Nephron (organoid): ENCODE data around the gene MTMR8.

Experiments
- H3K27ac Mint-ChIP-seq, 3 experiments: 2 replicates each; pipeline ENCODE4 v1.8.0; 2020; ENCODE audit warnings: mixed read lengths in 3 of 3, mild to moderate bottlenecking in 2 of 3, moderate library complexity in 1 of 3
- H3K27me3 Mint-ChIP-seq: 2 replicates; pipeline ENCODE4 v1.8.0; 2021; ENCODE audit warnings: low read depth, mild to moderate bottlenecking, moderate library complexity, mixed read lengths
- H3K36me3 Mint-ChIP-seq: 2 replicates; pipeline ENCODE4 v1.8.0; 2020; ENCODE audit warnings: low read depth, mixed read lengths
- H3K4me1 Mint-ChIP-seq: 2 replicates; pipeline ENCODE4 v1.8.0; 2020; ENCODE audit warnings: mixed read lengths
- H3K4me3 Mint-ChIP-seq, 3 experiments: 2 replicates each; pipeline ENCODE4 v1.8.0; 2020; ENCODE audit warnings: mild to moderate bottlenecking in 3 of 3, mixed read lengths in 3 of 3, moderate library complexity in 2 of 3
- H3K9me3 Mint-ChIP-seq: 2 replicates; pipeline ENCODE4 v1.8.0; 2020; ENCODE audit warnings: mixed read lengths
- TF ChIP-seq, protein P1 (sequence below), 3 experiments: fragments of 200-600 bp; sonication (generic); IDR thresholded peaks; one replicate each; pipeline ENCODE4 v1.5.0; 2021; ENCODE audit warnings: antibody characterized with exemption in 3 of 3; ENCODE audit not compliant: unreplicated experiment in 3 of 3

Gene MTMR8

DNA sequence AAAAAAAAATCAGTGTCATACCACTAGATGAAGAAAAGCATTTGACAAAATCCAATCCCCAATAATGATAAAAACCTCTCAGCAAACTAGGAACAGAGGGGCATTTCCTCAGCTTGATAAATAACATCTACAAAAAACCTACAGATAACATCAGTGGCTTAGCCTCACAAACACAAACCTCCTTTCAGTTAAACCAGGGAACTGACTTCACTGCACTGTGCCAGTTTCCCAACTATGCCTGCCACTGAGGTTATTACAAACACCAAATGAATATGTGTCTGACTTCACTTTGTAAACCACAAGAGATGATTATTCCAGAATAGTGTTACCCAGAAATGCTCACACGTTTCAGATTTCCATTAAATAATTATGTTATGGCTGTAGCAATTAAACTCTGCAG, 15.3 kb downstream of the MTMR8 start:
- Mint-ChIP-seq H3K9me3 (peaks cover 47% of the 10 kb centered on the region), H3K4me3 (no peak overlapping the region), H3K27me3 (no peaks in the 10 kb centered on the region), H3K36me3 (peaks cover 18% of the 10 kb centered on the region), H3K4me1 (no peaks in the 10 kb centered on the region), H3K27ac (no peak overlapping the region)
- TF ChIP-seq, protein P1, sequence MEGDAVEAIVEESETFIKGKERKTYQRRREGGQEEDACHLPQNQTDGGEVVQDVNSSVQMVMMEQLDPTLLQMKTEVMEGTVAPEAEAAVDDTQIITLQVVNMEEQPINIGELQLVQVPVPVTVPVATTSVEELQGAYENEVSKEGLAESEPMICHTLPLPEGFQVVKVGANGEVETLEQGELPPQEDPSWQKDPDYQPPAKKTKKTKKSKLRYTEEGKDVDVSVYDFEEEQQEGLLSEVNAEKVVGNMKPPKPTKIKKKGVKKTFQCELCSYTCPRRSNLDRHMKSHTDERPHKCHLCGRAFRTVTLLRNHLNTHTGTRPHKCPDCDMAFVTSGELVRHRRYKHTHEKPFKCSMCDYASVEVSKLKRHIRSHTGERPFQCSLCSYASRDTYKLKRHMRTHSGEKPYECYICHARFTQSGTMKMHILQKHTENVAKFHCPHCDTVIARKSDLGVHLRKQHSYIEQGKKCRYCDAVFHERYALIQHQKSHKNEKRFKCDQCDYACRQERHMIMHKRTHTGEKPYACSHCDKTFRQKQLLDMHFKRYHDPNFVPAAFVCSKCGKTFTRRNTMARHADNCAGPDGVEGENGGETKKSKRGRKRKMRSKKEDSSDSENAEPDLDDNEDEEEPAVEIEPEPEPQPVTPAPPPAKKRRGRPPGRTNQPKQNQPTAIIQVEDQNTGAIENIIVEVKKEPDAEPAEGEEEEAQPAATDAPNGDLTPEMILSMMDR (IDR thresholded peaks at IDR 0.05; ENCODE audit: unreplicated experiment in 3 of 3) = no peak

DNA sequence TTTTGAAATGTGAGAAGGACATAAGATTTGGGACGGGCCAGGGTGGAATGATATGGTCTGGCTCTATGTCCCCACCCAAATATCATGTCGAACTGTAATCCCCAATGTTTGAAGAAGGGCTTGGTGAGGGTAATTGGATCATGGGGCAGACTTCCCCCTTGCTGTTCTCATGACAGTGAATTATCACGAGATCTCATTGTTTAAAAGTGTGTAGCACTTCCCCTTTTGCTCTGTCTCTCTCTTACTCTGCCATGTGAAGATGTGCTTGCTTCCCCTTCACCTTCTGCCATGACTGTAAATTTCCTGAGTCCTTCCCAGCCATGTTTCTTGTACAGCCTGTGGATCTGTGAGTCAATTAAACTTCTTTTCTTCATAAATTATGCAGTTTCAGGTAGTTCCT, 17.5 kb downstream of the MTMR8 start:
- Mint-ChIP-seq H3K4me1 (no peaks in the 10 kb centered on the region), H3K27ac (no peak overlapping the region), H3K4me3 (no peak overlapping the region), H3K27me3 (no peaks in the 10 kb centered on the region), H3K9me3 (peaks cover 34% of the 10 kb centered on the region), H3K36me3 (peaks cover 11% of the 10 kb centered on the region)
- TF ChIP-seq, protein P1 (IDR thresholded peaks at IDR 0.05; ENCODE audit: unreplicated experiment in 3 of 3) = no peak

DNA sequence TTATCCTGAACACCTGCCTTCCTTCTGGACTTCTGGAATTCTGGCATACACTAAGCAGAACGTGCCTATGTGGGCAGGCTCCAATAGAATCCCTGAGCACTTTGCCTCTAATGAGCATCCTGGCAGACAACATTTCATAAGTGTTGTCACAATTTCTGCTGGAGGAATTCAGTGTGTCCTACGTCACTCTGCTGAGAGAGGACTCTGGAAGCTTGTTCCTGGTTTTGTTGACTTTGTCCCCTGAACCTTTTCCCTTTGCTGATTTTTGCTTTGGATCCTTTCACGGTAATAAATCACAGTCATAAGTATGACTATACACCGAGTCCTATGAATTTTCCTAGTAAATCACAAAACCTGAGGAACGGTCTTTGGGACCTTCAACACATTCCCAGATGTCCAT, 43.2 kb downstream of the MTMR8 start:
- H3K36me3 Mint-ChIP-seq = no peaks in the 10 kb centered on the region
- no peaks in the 10 kb centered on the region for H3K4me1 Mint-ChIP-seq
- no peaks in the 10 kb centered on the region for H3K9me3 Mint-ChIP-seq
- TF ChIP-seq, protein P1 (IDR thresholded peaks at IDR 0.05; ENCODE audit: unreplicated experiment in 3 of 3) = no peak
- no peak overlapping the region for H3K27ac Mint-ChIP-seq
- no peaks in the 10 kb centered on the region for H3K27me3 Mint-ChIP-seq
- H3K4me3 Mint-ChIP-seq = no peak overlapping the region

DNA sequence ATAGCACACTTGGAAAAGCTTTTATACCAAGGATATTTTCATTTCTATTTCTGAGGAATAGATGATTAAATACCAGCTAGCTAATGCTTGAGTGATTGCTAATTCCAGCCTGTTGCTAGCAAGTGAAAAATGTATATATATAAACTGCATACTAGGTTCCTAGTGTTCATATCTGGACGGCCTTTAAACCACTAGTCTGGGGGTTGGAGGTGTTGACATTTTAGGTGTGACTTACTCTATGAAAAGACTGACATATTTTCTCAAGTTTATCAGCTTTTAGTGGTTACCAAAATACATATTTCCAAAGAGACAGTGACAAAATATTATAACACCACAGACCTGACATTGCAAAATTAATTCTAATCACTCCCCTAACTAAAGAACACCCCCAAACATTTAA, 44.7 kb downstream of the MTMR8 start:
- Mint-ChIP-seq H3K27ac (no peak overlapping the region), H3K27me3 (no peaks in the 10 kb centered on the region), H3K36me3 (no peaks in the 10 kb centered on the region), H3K4me1 (no peaks in the 10 kb centered on the region), H3K9me3 (no peaks in the 10 kb centered on the region), H3K4me3 (no peak overlapping the region)
- TF ChIP-seq, protein P1 (IDR thresholded peaks at IDR 0.05; ENCODE audit: unreplicated experiment in 3 of 3) = no peak

DNA sequence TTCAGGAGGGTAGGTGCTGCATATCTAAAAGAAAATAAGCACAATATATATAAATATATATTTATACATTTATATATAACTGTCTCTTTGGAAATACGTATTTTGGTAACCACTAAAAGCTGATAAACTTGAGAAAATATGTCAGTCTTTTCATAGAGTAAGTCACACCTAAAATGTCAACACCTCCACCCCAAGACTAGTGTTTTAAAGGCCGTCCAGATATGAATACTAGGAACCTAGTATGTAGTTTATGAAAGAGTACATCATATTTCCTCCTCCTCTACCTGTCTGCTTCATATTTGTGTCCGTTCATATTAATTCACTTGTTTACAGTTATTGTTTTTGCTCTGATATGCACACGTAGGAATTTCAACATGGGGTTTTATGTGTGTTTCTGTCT, 45.2 kb downstream of the MTMR8 start:
- H3K36me3 Mint-ChIP-seq = no peaks in the 10 kb centered on the region
- H3K27me3 Mint-ChIP-seq = no peaks in the 10 kb centered on the region
- H3K4me1 Mint-ChIP-seq = no peaks in the 10 kb centered on the region
- H3K4me3 Mint-ChIP-seq = no peak overlapping the region
- TF ChIP-seq, protein P1 (IDR thresholded peaks at IDR 0.05; ENCODE audit: unreplicated experiment in 3 of 3) = no peak
- no peaks in the 10 kb centered on the region for H3K9me3 Mint-ChIP-seq
- H3K27ac Mint-ChIP-seq = no peak overlapping the region

DNA sequence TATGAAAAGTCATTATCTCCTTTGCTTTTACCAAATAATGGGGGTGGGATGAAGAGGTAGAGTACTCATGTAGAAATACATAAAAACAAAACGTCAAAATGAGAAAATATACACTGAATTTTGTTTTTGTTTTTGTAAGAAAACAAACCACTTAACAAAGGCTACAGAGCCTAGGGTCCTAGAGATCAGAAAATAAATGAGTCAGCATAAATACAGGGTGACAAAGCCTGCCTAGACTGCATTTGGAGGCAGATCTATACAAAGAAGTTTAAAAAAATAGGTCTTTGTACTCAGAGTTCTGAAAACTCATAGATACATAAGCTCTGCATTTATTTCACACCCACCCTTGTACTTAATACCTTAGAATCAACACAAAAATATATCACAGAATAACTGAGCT, 52.4 kb downstream of the MTMR8 start:
- Mint-ChIP-seq H3K9me3 (peaks cover 4% of the 10 kb centered on the region), H3K4me1 (no peaks in the 10 kb centered on the region)

More for the DNA sequence above, 52.4 kb downstream of the MTMR8 start:
- TF ChIP-seq, protein P1 (IDR thresholded peaks at IDR 0.05; ENCODE audit: unreplicated experiment in 3 of 3) = no peak
- Mint-ChIP-seq H3K4me3 (no peak overlapping the region), H3K27ac (no peak overlapping the region), H3K27me3 (no peaks in the 10 kb centered on the region), H3K36me3 (no peaks in the 10 kb centered on the region)
